Glutamatergic neuron (in vitro differentiated cells): ENCODE data around the gene DNMT3B. TPM values are rescaled to one million over a fixed set of nuclear protein-coding genes. Genes with fewer than 3 reads are reported as not detected.

ENCODE experiments used
- DNase-seq: peaks from one replicate; pipeline ENCODE4 v3.0.0; 2022
- H3K27ac Mint-ChIP-seq: one replicate; pipeline ENCODE4 v1.8.0; 2020; ENCODE audit warnings: mild to moderate bottlenecking, mixed read lengths, inconsistent platforms; ENCODE audit not compliant: unreplicated experiment
- H3K27me3 Mint-ChIP-seq: one replicate; pipeline ENCODE4 v1.8.0; 2020; ENCODE audit warnings: mild to moderate bottlenecking, moderate library complexity, mixed read lengths, inconsistent platforms; ENCODE audit not compliant: unreplicated experiment
- H3K36me3 Mint-ChIP-seq: one replicate; pipeline ENCODE4 v1.8.0; 2020; ENCODE audit warnings: mild to moderate bottlenecking, mixed read lengths, inconsistent platforms; ENCODE audit not compliant: unreplicated experiment
- H3K4me1 Mint-ChIP-seq: one replicate; pipeline ENCODE4 v1.8.0; 2020; ENCODE audit warnings: mild to moderate bottlenecking, low read depth, mixed read lengths, inconsistent platforms; ENCODE audit not compliant: unreplicated experiment
- H3K4me3 Mint-ChIP-seq: one replicate; pipeline ENCODE4 v1.8.0; 2020; ENCODE audit warnings: mild to moderate bottlenecking, mixed read lengths, inconsistent platforms; ENCODE audit not compliant: unreplicated experiment
- H3K9me3 Mint-ChIP-seq: one replicate; pipeline ENCODE4 v1.8.0; 2020; ENCODE audit warnings: mild to moderate bottlenecking, moderate library complexity, mixed read lengths, inconsistent platforms; ENCODE audit not compliant: unreplicated experiment
- total RNA-seq: library from RNA; stranded (reverse); fragmentation: NEBNext Ultra II Directional; extraction: Animal tissue kit (Norgen Biotek cat#: 25700); gene quantifications from one replicate; pipeline ENCODE4 v1.2.1, GENCODE V29; 2021; ENCODE audit not compliant: unreplicated experiment
- TF ChIP-seq, protein P1 (sequence below): fragments of 200-600 bp; sonication (generic); IDR thresholded peaks from one replicate; pipeline ENCODE4 v1.5.0; 2021; ENCODE audit not compliant: partially characterized antibody, unreplicated experiment

The DNMT3B gene
- total RNA-seq, 1 donor from 2014 or later = 29.0 TPM

DNA sequence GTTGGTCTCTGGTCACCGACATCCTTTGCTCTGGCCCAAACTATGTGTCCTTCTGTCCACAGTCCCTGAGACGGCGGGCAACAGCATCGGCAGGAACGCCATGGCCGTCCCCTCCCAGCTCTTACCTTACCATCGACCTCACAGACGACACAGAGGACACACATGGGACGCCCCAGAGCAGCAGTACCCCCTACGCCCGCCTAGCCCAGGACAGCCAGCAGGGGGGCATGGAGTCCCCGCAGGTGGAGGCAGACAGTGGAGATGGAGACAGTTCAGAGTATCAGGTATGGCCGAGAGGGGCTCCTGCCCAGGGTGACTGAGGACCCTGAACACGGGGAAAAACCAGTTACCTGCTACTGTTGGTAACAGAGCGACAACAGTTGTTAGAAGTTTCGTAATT is 25.0 kb downstream of the DNMT3B start:
- Mint-ChIP-seq H3K4me1 (peaks cover 8% of the 10 kb centered on the region), H3K36me3 (peaks cover 12% of the 10 kb centered on the region), H3K27me3 (peaks cover 4% of the 10 kb centered on the region), H3K9me3 (no peaks in the 10 kb centered on the region), H3K4me3 (no peak overlapping the region), H3K27ac (no peak overlapping the region)
- TF ChIP-seq, protein P1, sequence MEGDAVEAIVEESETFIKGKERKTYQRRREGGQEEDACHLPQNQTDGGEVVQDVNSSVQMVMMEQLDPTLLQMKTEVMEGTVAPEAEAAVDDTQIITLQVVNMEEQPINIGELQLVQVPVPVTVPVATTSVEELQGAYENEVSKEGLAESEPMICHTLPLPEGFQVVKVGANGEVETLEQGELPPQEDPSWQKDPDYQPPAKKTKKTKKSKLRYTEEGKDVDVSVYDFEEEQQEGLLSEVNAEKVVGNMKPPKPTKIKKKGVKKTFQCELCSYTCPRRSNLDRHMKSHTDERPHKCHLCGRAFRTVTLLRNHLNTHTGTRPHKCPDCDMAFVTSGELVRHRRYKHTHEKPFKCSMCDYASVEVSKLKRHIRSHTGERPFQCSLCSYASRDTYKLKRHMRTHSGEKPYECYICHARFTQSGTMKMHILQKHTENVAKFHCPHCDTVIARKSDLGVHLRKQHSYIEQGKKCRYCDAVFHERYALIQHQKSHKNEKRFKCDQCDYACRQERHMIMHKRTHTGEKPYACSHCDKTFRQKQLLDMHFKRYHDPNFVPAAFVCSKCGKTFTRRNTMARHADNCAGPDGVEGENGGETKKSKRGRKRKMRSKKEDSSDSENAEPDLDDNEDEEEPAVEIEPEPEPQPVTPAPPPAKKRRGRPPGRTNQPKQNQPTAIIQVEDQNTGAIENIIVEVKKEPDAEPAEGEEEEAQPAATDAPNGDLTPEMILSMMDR = no peak
- DNase-seq = no peak

DNA sequence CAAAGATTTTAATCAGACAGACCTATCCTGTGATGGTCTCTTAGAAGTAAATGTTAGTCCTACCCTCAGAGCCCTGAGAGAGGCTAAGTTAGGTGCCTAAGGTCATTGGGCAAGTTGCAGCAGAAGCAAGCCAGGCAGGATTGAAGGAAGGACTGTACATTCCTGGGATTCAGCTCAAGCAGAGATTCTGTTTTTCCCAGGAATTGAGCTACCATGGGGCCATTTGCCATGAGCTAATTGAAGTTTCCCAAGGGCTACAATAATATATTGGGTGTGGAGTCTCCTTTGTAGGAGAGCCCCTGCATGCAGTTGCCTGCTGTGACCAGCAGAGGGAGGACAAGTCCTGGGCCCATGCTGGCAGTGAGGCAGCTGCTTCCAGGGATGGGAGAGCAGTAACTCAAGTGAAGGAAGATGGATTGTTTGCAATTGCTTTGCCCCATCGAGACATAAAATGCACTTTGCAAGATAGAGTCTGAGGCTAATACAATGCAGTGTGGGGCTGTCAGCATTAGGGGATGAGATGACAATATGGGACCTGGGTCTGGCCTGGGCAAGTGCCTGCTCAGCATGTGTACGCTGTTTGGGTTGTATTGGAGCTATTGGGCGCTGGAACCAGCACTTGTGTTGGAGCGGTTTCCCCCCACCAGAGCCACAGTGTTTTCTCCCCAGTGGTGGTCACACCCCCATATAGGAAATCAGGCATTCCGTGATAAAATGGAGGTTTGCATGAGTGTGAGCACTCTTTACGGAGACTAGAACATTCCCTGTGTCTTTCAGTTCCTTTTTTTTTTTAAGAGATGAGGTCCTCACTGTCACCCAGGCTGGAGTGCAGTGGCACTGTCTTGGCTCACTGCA is 27.9 kb downstream of the DNMT3B start:
- no peak overlapping the region for H3K27ac Mint-ChIP-seq
- peaks cover 4% of the 10 kb centered on the region for H3K27me3 Mint-ChIP-seq
- no peak overlapping the region for H3K4me3 Mint-ChIP-seq
- peaks cover 17% of the 10 kb centered on the region for H3K4me1 Mint-ChIP-seq
- peaks cover 12% of the 10 kb centered on the region for H3K36me3 Mint-ChIP-seq
- DNase-seq = peak; percentile 97
- TF ChIP-seq, protein P1 = peak; percentile 100
- H3K9me3 Mint-ChIP-seq = peaks cover under 1% of the 10 kb centered on the region

DNA sequence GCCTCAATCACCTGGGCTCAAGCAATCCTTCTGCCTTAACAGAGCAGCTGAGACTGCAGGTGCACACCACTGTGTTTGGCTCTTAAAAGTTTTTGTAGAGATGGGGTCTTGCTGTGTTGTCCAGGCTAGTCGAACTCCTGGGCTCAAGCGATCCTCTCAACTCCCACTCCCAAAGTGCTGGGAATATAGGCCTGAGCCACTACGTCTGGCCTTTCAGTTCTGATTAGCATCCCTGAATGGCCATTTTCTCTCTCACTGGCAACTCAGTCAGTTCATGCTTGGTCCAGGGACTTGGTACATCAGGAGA is 28.5 kb downstream of the DNMT3B start:
- H3K27me3 Mint-ChIP-seq = peaks cover 4% of the 10 kb centered on the region

DNA sequence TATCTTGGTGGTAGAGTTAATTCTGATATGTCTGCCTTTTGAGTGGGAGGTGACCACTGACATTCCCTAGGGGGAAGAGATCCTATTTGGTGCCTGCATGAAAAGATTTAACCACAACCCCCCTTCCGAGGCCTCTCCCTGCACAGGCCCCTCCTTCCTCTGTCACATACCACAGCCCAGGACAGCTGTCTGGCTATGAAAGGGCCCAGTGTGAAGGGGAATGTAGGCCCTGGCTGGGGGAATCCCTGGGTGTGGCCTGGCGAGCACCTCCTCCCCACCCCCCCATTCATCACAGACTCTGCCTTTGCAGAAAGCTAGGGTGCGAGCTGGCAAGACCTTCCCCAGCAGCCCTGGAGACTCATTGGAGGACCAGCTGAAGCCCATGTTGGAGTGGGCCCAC is 30.1 kb downstream of the DNMT3B start:
- DNase-seq = no peak
- Mint-ChIP-seq H3K27ac (no peak overlapping the region), H3K9me3 (peaks cover 4% of the 10 kb centered on the region), H3K4me1 (peaks cover 19% of the 10 kb centered on the region), H3K27me3 (peaks cover 4% of the 10 kb centered on the region), H3K36me3 (peaks cover 5% of the 10 kb centered on the region), H3K4me3 (no peak overlapping the region)
- TF ChIP-seq, protein P1 = no peak

More for the DNA sequence above, 28.5 kb downstream of the DNMT3B start:
- DNase-seq = no peak
- Mint-ChIP-seq H3K36me3 (peaks cover 12% of the 10 kb centered on the region), H3K27ac (peak overlapping the region; percentile 22), H3K4me1 (peaks cover 17% of the 10 kb centered on the region), H3K9me3 (peaks cover 2% of the 10 kb centered on the region), H3K4me3 (no peak overlapping the region)
- TF ChIP-seq, protein P1 = no peak

DNA sequence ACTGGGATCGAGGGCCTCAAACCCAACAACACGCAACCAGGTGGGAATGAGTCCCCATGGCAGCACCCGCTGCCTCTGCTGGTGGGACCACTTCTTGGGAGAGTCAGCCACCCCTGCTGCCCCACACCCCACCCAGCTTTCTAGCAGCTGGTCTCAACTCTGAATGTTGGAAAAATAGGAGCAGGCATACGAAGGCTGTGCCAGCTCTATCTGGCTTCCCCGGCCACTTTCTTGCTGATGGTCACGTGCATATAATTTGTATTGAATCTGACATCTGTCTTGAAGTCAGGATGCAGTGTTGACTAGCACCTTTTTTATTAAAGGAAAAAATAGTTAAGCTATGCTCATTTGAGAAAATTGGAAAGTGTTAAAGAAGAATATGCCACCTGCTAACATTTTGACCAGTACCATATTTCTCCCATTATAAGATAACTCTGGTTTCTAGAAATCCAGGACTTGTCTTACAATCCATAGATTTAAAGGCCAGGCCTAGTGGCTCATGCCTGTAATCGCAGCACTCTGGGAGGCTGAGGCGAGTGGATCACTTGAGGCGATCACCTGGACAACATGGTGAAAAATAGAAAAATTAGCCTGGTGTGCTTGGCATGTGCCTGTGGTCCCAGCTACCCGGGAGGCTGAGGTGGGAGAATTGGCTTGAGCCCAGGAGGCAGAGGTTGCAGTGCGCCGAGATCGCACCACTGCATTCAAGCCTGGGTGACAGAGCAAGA is 30.7 kb downstream of the DNMT3B start:
- H3K36me3 Mint-ChIP-seq = peaks cover 1% of the 10 kb centered on the region
- H3K27me3 Mint-ChIP-seq = peaks cover 1% of the 10 kb centered on the region
- TF ChIP-seq, protein P1 = peak; percentile 58
- peaks cover 19% of the 10 kb centered on the region for H3K4me1 Mint-ChIP-seq
- no peak overlapping the region for H3K4me3 Mint-ChIP-seq
- DNase-seq = no peak
- H3K9me3 Mint-ChIP-seq = peaks cover 4% of the 10 kb centered on the region
- no peak overlapping the region for H3K27ac Mint-ChIP-seq
